GM18502 (cell line): Measurements from ENCODE around the gene CASR.

ENCODE experiments used
- ATAC-seq: cut with Tn5 transposase; IDR thresholded peaks from one replicate; pipeline ENCODE4 v1.9.1; 2021; ENCODE audit warnings: mild to moderate bottlenecking; ENCODE audit not compliant: unreplicated experiment, poor library complexity

CASR gene

GRCh38 chr3:122299872-122300460 lies 116.5 kb downstream of the CASR start:
- ATAC-seq = no peak

GRCh38 chr3:122301063-122301462 lies 117.6 kb downstream of the CASR start:
- ATAC-seq = peak; percentile 44

GRCh38 chr3:122305818-122306621 lies 122.6 kb downstream of the CASR start:
- ATAC-seq = peak; percentile 70

GRCh38 chr3:122306622-122306953 lies 123.1 kb downstream of the CASR start:
- no peak for ATAC-seq

GRCh38 chr3:122307094-122307687 lies 123.7 kb downstream of the CASR start:
- no peak for ATAC-seq

GRCh38 chr3:122307976-122308375 lies 124.5 kb downstream of the CASR start:
- ATAC-seq = no peak

GRCh38 chr3:122310361-122310760 lies 126.9 kb downstream of the CASR start:
- ATAC-seq = no peak

GRCh38 chr3:122312826-122313225 lies 129.4 kb downstream of the CASR start:
- no peak for ATAC-seq

- no peak for ATAC-seq
Measured at GRCh38 chr3:122313281-122313680, 129.8 kb downstream of the CASR start.

GRCh38 chr3:122314228-122314876 lies 130.9 kb downstream of the CASR start:
- no peak for ATAC-seq

GRCh38 chr3:122315619-122316018 lies 132.2 kb downstream of the CASR start:
- ATAC-seq = no peak

GRCh38 chr3:122316368-122316767 lies 132.9 kb downstream of the CASR start:
- ATAC-seq = no peak

- no peak for ATAC-seq
Measured at GRCh38 chr3:122318620-122319019, 135.2 kb downstream of the CASR start.

- ATAC-seq = peak; percentile 88
Measured at GRCh38 chr3:122322095-122323075, 138.9 kb downstream of the CASR start.

GRCh38 chr3:122324871-122325323 lies 141.4 kb downstream of the CASR start, which contains the start of gene CSTA:
CSTA (plus strand) TSS chr3:122325248; CDS start chr3:122325293, 45 bp downstream.
- ATAC-seq = no peak

- no peak for ATAC-seq
Measured at GRCh38 chr3:122325769-122326168, 142.3 kb downstream of the CASR start.

- ATAC-seq = no peak
Measured at GRCh38 chr3:122331886-122332285, 148.4 kb downstream of the CASR start.

GRCh38 chr3:122332551-122332950 lies 149.1 kb downstream of the CASR start:
- no peak for ATAC-seq
